IPS-20b (cell line): ENCODE data around the gene TESK2.
A peak's percentile ranks its signal among the peaks of the same experiment; 100 is the strongest.

ENCODE experiments used
- H3K27ac ChIP-seq: one replicate; pipeline ENCODE4 v1.5.1; 2013; ENCODE audit warnings: low read length
- H3K27me3 ChIP-seq: 2 replicates; pipeline ENCODE4 v1.6.1; 2013; ENCODE audit warnings: mild to moderate bottlenecking, low read length, inconsistent platforms; ENCODE audit not compliant: insufficient read depth
- H3K36me3 ChIP-seq: 2 replicates; pipeline ENCODE4 v1.6.1; 2013; ENCODE audit warnings: low read depth, mild to moderate bottlenecking, inconsistent platforms, low read length, moderate library complexity; ENCODE audit not compliant: insufficient read depth
- H3K4me1 ChIP-seq: 2 replicates; pipeline ENCODE4 v1.6.1; 2013; ENCODE audit warnings: mild to moderate bottlenecking, control low read depth, inconsistent platforms, low read length, moderate library complexity; ENCODE audit not compliant: insufficient read depth
- H3K4me3 ChIP-seq: 2 replicates; pipeline ENCODE4 v1.5.1; 2013; ENCODE audit warnings: mild to moderate bottlenecking, low read length, inconsistent platforms
- H3K9ac ChIP-seq: 2 replicates; pipeline ENCODE4 v1.6.1; 2013; ENCODE audit warnings: low read depth, mild to moderate bottlenecking, inconsistent platforms, low read length, moderate library complexity
- H3K9me3 ChIP-seq: 2 replicates; pipeline ENCODE4 v1.6.1; 2013; ENCODE audit warnings: mild to moderate bottlenecking, low read depth, low read length, inconsistent platforms; ENCODE audit not compliant: insufficient read depth

The TESK2 gene

GRCh38 chr1:45327644-45328515 is 163.1 kb downstream of the TESK2 start:
- H3K4me3 ChIP-seq: peak overlapping the region; percentile 59; the same call in 1 of the 2 replicates

GRCh38 chr1:45326627-45327623 is 164.0 kb downstream of the TESK2 start, which contains the start of gene HPDL:
HPDL (plus strand) TSS chr1:45326895; CDS start chr1:45327149, 254 bp downstream.
- Histone ChIP-seq H3K27ac (no peak within 1 kb of the TSS), H3K36me3 (peaks cover 37% of the 10 kb centered on the region), H3K9ac (peak within 1 kb of the TSS; percentile 57; the same call in 1 of the 2 replicates), H3K9me3 (no peaks in the 10 kb centered on the region), H3K4me3 (peak within 1 kb of the TSS; percentile 59; the same call in 1 of the 2 replicates), H3K27me3 (no peaks in the 10 kb centered on the region), H3K4me1 (peaks cover 29% of the 10 kb centered on the region; the same call in 1 of the 2 replicates)

More at GRCh38 chr1:45327644-45328515, 163.1 kb downstream of the TESK2 start:
- Histone ChIP-seq H3K27me3 (no peaks in the 10 kb centered on the region), H3K27ac (no peak overlapping the region), H3K9me3 (no peaks in the 10 kb centered on the region), H3K9ac (peak overlapping the region; percentile 57; the same call in 1 of the 2 replicates), H3K4me1 (peaks cover 22% of the 10 kb centered on the region; the same call in 1 of the 2 replicates), H3K36me3 (peaks cover 46% of the 10 kb centered on the region)

GRCh38 chr1:45325851-45326506 is 165.0 kb downstream of the TESK2 start:
- peak overlapping the region; percentile 57; the same call in 1 of the 2 replicates for H3K9ac ChIP-seq

GRCh38 chr1:45322486-45323040 is 168.4 kb downstream of the TESK2 start:
- no peak overlapping the region for H3K9ac ChIP-seq
- no peak overlapping the region for H3K27ac ChIP-seq

More at GRCh38 chr1:45325851-45326506, 165.0 kb downstream of the TESK2 start:
- Histone ChIP-seq H3K4me3 (peak overlapping the region; percentile 59; the same call in 1 of the 2 replicates), H3K27ac (no peak overlapping the region), H3K36me3 (peaks cover 27% of the 10 kb centered on the region), H3K9me3 (no peaks in the 10 kb centered on the region), H3K27me3 (no peaks in the 10 kb centered on the region), H3K4me1 (peaks cover 36% of the 10 kb centered on the region; the same call in 1 of the 2 replicates)

GRCh38 chr1:45321444-45321843 is 169.5 kb downstream of the TESK2 start:
- H3K9ac ChIP-seq: peak overlapping the region; percentile 64; the same call in 1 of the 2 replicates
- H3K4me3 ChIP-seq: peak overlapping the region; percentile 21; the same call in 1 of the 2 replicates
- peak overlapping the region; percentile 2 for H3K27ac ChIP-seq
- H3K4me1 ChIP-seq: peaks cover 24% of the 10 kb centered on the region; the same call in 1 of the 2 replicates
- no peaks in the 10 kb centered on the region for H3K9me3 ChIP-seq
- H3K36me3 ChIP-seq: no peaks in the 10 kb centered on the region
- no peaks in the 10 kb centered on the region for H3K27me3 ChIP-seq

More at GRCh38 chr1:45322486-45323040, 168.4 kb downstream of the TESK2 start:
- Histone ChIP-seq H3K4me3 (no peak overlapping the region), H3K9me3 (no peaks in the 10 kb centered on the region), H3K4me1 (peaks cover 24% of the 10 kb centered on the region; the same call in 1 of the 2 replicates), H3K36me3 (no peaks in the 10 kb centered on the region), H3K27me3 (no peaks in the 10 kb centered on the region)

GRCh38 chr1:45319761-45320160 is 171.2 kb downstream of the TESK2 start:
- H3K9ac ChIP-seq: no peak overlapping the region
- H3K27me3 ChIP-seq: no peaks in the 10 kb centered on the region
- H3K9me3 ChIP-seq: no peaks in the 10 kb centered on the region
- no peaks in the 10 kb centered on the region for H3K36me3 ChIP-seq
- H3K27ac ChIP-seq: no peak overlapping the region
- H3K4me3 ChIP-seq: no peak overlapping the region
- peaks cover 17% of the 10 kb centered on the region; the same call in 1 of the 2 replicates for H3K4me1 ChIP-seq

GRCh38 chr1:45317166-45317565 is 173.8 kb downstream of the TESK2 start:
- no peak overlapping the region for H3K4me3 ChIP-seq
- H3K9me3 ChIP-seq: no peaks in the 10 kb centered on the region
- no peaks in the 10 kb centered on the region for H3K36me3 ChIP-seq
- H3K27me3 ChIP-seq: no peaks in the 10 kb centered on the region
- H3K4me1 ChIP-seq: peaks cover 12% of the 10 kb centered on the region; the same call in 1 of the 2 replicates
- H3K9ac ChIP-seq: no peak overlapping the region
- no peak overlapping the region for H3K27ac ChIP-seq

GRCh38 chr1:45314266-45314665 is 176.7 kb downstream of the TESK2 start:
- Histone ChIP-seq H3K27ac (no peak overlapping the region), H3K4me3 (no peak overlapping the region), H3K4me1 (no peaks in the 10 kb centered on the region; the same call in 1 of the 2 replicates), H3K9ac (no peak overlapping the region), H3K36me3 (no peaks in the 10 kb centered on the region), H3K27me3 (no peaks in the 10 kb centered on the region), H3K9me3 (no peaks in the 10 kb centered on the region)

GRCh38 chr1:45306905-45307304 is 184.1 kb downstream of the TESK2 start:
- Histone ChIP-seq H3K4me1 (peaks cover 34% of the 10 kb centered on the region), H3K27ac (no peak overlapping the region), H3K4me3 (peak overlapping the region; percentile 3; the same call in 1 of the 2 replicates)

GRCh38 chr1:45306319-45306718 is 184.6 kb downstream of the TESK2 start:
- Histone ChIP-seq H3K4me1 (peaks cover 34% of the 10 kb centered on the region), H3K9ac (peak overlapping the region; percentile 61; the same call in 1 of the 2 replicates), H3K4me3 (peak overlapping the region; percentile 3; the same call in 1 of the 2 replicates), H3K36me3 (no peaks in the 10 kb centered on the region), H3K9me3 (no peaks in the 10 kb centered on the region), H3K27ac (peak overlapping the region; percentile 59), H3K27me3 (no peaks in the 10 kb centered on the region)

More at GRCh38 chr1:45306905-45307304, 184.1 kb downstream of the TESK2 start:
- peak overlapping the region; percentile 61; the same call in 1 of the 2 replicates for H3K9ac ChIP-seq
- H3K27me3 ChIP-seq: no peaks in the 10 kb centered on the region
- H3K9me3 ChIP-seq: no peaks in the 10 kb centered on the region
- no peaks in the 10 kb centered on the region for H3K36me3 ChIP-seq
